Pons (tissue), 1 donor: ENCODE results near the gene SHANK2.

ENCODE experiments used
- DNase-seq: peaks from one replicate; pipeline ENCODE4 v3.0.0-alpha.2; 2016; ENCODE audit warnings: low spot score

SHANK2 gene

DNA sequence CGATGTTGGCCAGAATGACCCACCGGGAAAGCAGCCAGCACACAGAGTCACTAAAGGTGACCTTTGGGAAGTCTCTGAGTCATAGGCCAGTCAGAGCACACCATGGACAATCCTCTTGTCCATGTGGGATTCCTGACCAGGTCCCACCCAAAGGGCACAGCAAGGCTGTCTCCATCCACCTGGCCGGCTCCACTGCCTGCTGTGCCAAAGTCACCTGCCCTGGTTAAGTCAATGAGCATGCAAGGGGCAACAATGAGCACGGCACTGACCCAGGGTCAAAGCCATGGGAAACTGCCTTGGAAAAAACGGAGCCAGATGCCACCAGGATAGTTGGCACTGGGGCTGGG lies 49.8 kb downstream of the SHANK2 start:
- DNase-seq: no peak
